ENCODE data around the gene BEST1. TPM values are rescaled to one million over a fixed set of nuclear protein-coding genes. Genes with fewer than 3 reads are reported as not detected.
"Not testable (repeated sequence)": the region's sequence is repeated elsewhere in the genome, so short reads cannot be mapped to it uniquely, and the experiment has no call there.

BEST1 gene
- total RNA-seq, 1 donor from 2014 or later: not detected

DNA sequence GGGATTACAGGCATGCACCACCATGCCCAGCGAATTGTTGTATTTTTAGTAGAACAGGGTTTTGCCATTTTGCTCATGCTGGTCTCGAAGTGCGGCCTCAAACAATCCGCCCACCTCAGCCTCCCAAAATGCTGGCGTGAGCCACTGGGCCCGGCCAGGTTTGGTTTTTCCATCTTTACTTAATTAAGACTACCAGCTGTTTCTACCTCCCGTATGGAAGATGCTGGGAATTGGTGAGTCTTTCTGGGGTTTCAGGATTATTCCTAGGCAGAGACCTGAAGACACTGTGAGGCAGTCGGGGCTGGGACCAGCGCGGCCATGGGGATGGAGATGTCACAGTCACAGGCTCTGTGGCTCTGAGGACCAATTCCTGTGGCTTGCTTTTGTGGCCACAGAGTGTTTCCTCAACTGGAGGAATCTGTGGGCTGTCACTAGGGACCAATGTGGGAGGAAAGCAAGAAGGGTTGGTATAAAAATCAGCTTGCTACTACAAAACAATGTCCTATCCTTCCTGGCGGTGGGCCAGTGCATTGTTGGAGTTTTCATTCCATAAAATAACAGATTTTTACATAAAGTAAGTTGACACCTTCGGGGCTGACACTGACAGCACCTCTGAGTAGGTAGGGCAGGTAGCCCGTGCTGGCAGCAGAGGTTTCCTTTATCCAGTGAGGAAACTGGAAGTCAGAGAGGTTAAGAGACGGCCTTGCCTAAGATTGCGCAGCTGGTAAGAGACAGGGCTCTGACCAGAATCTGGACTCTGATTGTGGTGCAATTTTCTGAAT, 25.7 kb downstream of the BEST1 start:
- intact Hi-C loops (cut with micrococcal nuclease): no loop called here

GRCh38 chr11:61976420-61976800, 26.3 kb downstream of the BEST1 start:
- intact Hi-C loops (cut with micrococcal nuclease): no loop called here

DNA sequence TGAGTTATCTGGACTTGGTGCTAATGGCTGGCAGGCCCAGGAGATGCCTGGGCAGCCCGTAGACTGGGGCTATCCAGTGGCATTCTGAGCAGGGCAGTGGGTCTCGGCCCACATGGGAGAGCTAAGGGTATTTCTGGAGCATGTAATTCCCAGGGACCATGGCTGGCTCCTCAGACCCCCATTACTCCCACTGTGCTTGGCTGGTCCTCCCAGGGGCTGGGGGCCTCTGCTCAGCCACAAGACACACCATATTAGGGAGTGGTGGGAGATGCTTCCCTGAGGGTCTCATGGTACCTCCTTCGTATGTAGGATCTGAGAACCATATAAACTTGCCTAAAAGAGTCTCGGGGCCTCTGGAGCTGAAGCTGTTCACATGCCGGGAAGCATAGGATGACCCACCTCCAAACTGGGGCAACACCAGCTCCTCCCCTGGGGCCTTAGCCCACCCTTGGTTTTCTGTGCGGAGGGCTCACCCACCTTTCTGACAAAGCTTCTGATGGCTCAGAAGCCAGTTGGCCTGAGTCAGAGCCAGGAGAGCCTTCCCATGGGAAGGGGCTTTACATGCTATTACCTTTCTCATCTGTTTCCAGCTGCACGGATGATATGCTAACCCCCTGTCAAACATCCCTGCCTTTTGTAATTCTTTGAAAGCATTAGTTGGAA, 26.8 kb downstream of the BEST1 start:
- intact Hi-C loops (cut with micrococcal nuclease): no loop called here

- intact Hi-C loops (cut with micrococcal nuclease): no loop called here
Observed at GRCh38 chr11:61978703-61979661, 28.8 kb downstream of the BEST1 start.

DNA sequence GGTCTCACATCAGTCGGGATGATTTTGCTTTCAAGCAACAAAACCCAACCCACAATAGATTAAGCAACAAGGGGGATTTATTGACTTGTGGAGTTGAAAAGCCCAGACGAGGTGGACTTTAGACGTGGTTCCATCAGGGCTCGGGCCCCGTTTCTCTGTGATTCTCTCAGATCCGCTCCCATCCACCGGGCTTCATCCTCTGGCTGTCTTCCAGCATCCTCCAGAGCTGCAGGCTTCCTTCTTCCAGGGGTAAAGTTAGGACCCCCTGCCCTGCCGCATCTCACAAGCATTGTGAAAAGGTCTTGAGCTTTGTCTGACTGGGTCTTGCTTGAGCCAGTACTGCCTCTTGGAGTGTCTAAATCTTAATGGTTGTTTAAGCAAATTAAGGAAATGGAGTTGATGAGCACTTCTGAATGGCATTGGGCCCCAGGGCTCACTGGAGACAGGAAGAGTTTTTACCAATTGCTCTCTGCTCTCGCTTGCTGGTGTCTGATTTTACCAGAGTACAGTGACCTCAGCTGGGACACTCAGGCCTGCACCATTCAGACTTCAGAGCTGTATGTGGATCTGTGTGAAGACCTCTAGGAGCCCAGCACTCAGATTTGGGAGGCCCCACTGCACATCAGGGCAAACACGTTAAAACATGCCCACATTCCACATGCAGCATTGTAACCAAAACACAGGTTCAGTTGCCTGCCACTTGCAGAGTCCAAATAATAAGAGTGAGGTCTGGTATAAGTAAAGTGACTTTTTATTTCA, 30.8 kb downstream of the BEST1 start:
- intact Hi-C loops (cut with micrococcal nuclease): no loop called here

DNA sequence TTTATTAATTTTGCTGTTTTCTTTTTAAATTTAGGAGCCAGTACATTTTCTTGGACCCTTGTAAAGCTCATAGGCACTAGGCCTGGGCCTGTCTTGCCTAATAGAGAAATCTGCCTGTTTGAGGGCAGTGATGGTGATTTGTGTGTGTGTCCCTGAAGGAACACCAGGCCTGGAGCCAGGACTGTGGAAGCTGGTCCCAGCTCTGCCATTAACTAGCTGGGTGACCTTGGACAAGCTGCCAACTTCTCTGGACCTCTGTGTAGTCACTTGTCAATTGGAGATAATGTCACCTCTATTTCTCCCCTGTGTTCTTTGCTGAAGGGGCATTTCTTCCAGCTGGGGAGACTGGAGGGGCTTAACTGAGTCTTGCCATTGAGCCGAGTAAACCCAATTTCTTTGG, 33.3 kb downstream of the BEST1 start:
- intact Hi-C loops (cut with micrococcal nuclease): no loop called here

DNA sequence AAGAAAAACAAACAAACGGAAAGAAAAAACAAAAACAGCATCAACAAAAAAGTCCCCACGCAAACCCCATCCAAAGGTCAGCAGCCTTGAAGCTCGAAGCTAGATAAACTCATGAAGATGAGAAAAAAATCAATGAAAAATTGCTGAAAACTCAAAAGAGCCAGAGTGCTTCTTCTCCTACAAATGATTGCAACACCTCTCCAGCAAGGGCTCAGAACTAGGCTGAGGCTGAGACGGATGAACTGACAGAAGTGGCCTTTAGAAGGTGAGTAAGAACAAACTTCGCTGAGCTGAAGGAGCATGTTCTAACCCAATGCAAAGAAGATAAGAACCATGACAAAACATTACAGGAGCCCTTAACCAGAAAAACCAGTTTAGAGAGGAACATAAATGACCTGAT, 35.7 kb downstream of the BEST1 start:
- intact Hi-C loops (cut with micrococcal nuclease): no loop called here

GRCh38 chr11:61994981-61995380, 44.8 kb downstream of the BEST1 start:
- intact Hi-C loops (cut with micrococcal nuclease): no loop called here

DNA sequence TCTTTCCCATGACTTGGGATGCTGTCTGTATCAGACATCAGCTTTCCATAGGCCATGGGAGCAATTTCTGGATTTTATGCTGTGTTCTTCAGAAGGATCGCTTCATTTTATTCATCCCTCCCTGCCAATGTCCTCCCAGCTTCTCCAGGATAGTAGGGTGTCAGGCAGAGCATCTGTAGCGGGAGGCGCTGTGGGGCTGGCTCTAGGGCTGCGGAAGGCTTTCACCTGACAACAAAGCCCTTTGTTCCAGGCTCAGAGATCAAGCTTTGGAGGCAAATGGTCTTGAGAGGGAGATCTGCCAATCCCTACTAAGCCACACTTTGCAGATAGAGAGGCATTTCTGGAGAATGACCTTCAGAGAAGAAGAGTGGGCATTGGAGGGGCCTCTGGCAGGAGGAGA, 46.8 kb downstream of the BEST1 start:
- intact Hi-C loops (cut with micrococcal nuclease): no loop called here

- intact Hi-C loops (cut with micrococcal nuclease): no loop called here
Observed at GRCh38 chr11:61999141-61999975, 49.2 kb downstream of the BEST1 start.

- intact Hi-C loops (cut with micrococcal nuclease): no loop called here
Observed at GRCh38 chr11:62000539-62001446, 50.6 kb downstream of the BEST1 start.

DNA sequence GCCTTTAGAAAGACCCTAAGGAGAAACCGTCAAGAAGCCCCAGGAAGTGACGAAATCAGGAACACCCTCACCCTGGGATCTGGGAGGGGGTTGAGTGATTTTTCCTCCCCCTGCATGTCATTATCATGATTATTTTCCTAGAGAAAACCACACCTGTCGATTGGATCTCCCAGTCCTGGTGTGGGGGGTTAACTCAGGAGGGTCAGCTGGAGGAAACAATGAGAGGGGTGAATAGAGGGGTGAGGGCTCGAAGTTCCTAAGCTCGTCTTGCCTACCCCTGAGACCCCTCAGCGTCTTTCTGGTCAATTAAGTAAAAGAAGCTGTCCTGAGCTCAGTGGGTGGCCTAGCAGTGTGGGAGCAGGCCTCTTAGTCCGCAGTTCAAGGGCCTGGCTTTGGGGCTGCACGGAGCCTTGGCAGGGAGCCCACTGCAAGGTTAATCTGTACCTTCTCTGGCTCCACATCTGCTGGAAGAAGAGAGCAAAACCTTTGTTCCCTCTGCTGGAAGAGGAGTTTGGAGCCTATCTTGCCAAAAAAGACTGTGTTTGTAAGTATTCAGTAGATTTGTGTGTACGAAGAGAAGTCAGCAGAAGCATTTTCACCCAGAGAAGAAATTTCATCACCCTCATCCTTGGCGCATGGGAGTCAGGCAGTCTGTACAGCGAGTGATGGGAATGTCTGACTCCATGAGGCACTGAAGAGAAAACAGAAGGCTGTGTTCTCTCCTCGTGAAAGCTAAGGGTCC, 51.5 kb downstream of the BEST1 start:
- intact Hi-C loops (cut with micrococcal nuclease): no loop called here

DNA sequence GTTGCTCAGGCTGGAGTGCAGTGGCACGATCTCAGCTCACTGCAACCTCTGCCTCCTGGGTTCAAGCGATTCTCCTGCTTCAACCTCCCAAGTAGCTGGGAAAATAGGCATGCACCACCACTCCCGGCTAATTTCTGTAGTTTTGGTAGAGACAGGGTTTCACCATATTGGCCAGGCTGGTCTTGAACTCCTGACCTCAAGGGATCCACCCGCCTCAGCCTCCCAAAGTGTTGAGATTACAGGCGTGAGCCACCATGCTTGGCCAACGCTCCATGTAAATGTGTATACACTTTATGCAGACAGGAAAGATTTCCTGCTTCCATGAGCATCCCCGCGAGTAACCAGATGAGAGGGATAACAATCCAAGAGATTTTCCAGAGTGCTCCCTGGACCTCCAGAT, 52.1 kb downstream of the BEST1 start:
- intact Hi-C loops (cut with micrococcal nuclease): not testable (repeated sequence)

- intact Hi-C loops (cut with micrococcal nuclease): no loop called here
Observed at GRCh38 chr11:62004473-62004872, 54.3 kb downstream of the BEST1 start.

DNA sequence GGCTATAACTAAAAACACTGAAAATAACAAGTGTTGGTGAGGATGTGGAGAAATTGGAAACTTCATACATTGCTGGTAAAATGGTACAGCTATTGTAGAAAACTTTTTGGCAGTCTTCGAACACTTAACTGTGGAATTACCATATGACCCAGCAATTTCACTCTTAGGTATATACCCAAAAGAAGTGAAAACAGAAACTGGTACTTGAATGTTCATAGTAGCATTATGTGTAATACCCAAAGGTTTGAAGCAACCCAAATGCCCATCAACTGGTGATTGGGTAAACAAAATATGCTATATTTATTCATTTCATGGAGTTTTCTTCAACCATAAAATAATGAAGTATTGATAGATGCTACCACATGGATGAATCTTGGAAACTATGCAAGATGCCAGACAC, 58.0 kb downstream of the BEST1 start:
- intact Hi-C loops (cut with micrococcal nuclease): no loop called here

DNA sequence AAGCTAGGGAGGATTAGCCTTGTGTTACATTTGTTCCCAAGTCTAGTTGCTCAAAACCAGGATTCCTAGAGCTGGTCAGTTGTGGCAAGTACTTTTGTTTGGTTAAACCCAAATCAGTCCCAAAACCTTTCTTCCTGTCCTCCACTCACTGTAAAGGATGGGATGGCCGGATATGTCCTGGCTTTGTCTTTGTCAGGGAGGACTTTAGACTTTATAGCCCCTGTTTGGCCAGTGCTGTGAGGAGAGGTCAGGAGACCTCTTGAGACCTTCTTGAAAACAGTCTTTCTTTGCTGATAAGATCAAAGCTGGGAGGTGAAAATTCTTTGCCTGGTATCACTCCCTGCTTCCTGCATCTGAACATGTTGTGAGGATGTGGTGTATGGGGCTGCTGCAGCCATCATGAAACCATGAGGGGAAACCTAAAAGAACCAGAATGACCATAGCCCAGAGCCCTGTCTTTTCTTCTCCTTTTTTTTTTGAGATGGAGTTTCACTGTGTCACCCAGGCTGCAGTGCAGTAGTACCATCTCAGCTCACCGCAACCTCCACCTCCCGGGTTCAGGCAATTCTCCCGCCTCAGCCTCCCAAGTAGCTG, 60.9 kb downstream of the BEST1 start:
- intact Hi-C loops (cut with micrococcal nuclease): no loop called here

GRCh38 chr11:62011881-62012280, 61.7 kb downstream of the BEST1 start:
- intact Hi-C loops (cut with micrococcal nuclease): no loop called here

- intact Hi-C loops (cut with micrococcal nuclease): no loop called here
Observed at GRCh38 chr11:62012451-62012831, 62.3 kb downstream of the BEST1 start.

All from T-helper 2 cell treated with Interferon-gamma antibody and Interleukin-4, amounts not matched to agents 100 ng/mL and 5 ng/mL, for 36 hours (primary cell).